Measurements from ENCODE around the gene ETV6. TPM values are rescaled to one million over a fixed set of nuclear protein-coding genes. Genes with fewer than 3 reads are reported as not detected.
"Not testable (repeated sequence)": the region's sequence is repeated elsewhere in the genome, so short reads cannot be mapped to it uniquely, and the experiment has no call there.

The ETV6 gene
- total RNA-seq (2014; rRNA removed; shearing (Covaris generic)): 7.6 and 12.4 TPM in 2 replicates
- polyA plus RNA-seq (2015; cell fraction: cytosol; rRNA removed): 13.4 and 17.9 TPM in 2 replicates
- polyA plus RNA-seq (2015; cell fraction: nucleus; rRNA removed): 20.1 and 22.0 TPM in 2 replicates

DNA sequence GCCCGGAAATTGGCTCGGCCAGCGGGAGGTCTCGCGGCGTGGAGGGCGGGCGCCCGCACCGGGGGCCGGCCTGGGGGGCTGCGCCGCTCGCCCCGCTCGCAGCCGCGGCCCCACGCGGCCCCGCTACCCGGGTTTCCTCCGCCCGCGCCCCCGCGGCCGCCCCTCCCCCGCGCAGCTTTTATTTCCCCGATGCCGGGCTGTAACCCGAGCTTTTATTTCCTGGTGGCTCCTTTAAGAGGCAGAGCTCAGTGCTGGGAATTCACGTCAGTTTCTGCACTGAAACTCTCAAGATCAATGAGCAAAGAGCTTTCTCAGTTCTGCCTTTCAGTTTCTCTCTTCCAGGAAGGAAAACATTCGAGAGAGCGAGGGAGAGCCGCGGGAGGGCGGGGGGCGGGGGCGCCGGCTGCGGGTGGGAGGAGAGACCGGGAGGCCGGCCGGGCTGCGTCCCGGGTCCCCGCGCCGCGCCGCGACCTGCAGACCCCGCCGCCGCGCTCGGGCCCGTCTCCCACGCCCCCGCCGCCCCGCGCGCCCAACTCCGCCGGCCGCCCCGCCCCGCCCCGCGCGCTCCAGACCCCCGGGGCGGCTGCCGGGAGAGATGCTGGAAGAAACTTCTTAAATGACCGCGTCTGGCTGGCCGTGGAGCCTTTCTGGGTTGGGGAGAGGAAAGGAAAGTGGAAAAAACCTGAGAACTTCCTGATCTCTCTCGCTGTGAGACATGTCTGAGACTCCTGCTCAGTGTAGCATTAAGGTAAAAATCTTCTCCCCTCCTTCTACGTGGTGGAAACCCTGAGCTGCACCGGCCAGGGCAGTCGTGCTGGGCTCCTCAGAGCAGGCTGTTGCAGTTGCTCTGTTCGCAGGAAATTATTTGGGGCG lies at the start of gene ETV6:
Gene ETV6, plus strand, starts transcription at position 262 of the 873 bp plus-strand sequence. Its CDS starts 454 bp downstream, at position 716.
- DNase-seq (ENCODE audit: low read depth): peak; percentile 82

DNA sequence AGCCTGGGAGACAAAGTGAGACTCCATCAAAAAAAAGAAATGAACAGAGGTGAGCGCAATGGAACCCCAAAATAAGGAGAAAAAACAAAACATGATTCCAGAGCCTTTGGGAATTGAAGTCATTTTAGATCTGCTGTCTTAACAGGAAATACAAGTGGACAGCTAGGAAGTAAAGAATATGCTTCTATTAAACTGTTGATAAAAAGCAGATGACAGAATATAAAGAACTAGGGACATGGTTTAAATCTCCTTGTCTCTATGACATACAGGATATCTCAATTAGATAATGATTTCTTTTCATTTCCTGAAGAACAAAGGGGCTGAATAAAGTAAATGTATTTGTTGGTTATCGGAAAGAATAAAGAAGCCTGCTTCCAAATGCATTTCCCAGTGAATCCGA lies 49.3 kb upstream of the ETV6 start:
- no peak for DNase-seq (ENCODE audit: low read depth)

DNA sequence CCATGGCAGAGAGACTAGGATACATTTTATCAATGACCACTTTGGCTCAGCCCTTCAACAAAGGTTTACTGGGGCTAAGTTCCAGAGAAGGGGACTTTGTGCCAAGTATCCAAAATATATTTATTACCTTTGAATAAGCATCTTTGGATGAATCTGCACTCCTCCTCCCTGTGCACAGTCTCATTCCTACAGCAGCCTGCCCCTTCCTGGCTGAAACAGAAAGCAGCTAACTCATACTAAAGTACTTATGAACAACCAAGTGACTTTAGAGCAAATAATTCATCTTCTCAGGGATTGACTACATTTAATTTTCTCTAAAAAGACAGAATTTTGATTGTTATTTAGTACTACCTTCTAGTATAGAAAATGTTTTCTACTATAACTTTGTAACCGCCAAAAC lies 47.8 kb upstream of the ETV6 start:
- DNase-seq (ENCODE audit: low read depth): no peak

DNA sequence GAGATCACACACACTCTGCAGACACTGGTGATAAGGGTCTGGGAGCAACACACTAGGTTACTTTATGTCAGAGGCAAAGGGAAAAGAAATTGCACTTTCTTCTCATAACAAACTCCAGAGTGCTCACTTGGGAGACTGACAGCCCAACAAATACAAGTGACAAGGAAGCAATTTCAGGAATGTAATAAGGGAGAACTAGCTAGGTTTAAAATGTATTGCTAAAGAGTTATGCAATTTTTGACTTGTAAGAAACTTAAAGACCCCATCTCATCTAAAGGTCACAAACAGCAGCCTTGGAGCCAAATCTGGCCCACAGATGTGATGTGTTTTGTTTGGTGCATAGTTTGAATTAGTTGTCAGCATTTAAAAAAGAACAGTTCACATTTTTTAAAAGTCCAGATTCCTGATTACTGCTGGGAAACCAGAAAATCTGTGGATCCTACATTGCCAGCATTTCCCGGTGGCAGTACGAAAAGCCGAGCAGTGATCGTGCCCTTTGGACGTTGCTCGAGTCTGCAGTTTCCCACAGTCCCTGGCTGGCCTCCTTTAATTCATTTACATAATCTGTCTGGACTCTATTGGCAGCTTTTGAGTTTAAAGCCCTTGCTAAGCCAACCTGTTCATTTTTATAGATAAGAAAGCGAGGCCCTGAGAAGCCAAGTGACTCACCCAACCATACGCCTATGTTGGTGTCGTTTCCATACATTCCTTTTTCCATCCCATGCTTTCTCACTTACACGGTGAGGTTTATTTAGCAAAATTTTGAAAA lies 42.0 kb upstream of the ETV6 start:
- no peak for DNase-seq (ENCODE audit: low read depth)

DNA sequence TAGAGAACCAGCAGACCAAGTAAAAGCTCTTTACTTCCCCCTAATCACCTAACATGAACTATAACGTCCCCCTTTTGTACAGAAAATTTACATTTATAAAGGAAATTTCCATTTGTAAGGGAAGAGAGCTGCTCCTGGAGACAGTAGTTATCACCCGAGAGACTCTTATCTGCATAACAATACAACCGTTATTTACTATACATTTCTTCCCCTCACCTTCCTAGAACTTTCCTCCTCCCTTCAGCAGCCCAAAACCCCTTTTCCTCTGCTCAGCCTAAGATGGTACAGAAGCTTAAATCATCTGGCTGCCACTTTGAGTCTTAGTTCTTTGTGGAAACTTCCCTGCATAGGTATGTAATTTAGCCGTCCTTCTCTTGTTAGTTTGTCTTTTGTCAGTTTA lies 40.4 kb upstream of the ETV6 start:
- no peak for DNase-seq (ENCODE audit: low read depth)

DNA sequence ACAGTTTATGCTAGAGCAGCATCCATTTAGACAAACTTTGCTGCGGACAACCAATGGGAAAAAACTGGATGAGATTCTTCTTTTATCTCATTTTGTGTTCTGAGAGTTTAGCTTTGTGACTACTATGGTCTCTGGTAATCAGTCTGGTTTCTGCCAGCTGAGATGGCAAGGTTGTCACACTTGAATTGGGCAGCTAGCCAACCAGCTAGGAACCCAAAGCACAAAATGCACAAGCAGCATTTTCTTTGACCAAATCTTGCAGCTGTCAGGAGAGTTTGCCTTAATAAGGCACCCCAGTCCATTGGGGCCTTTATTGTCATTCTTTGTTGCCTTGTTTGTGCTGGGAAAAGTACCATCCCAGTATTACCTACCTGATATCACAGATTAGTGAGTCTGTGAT lies 34.0 kb upstream of the ETV6 start:
- no peak for DNase-seq (ENCODE audit: low read depth)

DNA sequence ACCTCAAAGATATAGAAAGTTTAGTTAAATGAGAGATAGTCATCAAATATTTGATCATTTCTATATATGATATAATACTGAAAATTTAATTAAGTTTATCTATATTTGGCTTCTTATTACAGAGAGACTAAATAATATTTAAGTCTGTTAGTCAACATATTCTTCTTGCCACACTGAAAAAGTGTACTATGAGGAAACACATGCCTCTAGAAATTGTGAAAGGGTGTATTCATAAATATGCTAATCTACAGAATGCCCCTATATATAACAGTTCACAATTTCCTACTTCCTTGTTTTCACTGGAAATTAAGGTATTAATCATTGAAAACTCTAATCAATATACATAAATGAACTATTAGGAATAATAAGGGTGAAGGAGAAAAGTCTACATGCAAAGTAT lies 31.4 kb upstream of the ETV6 start:
- no peak for DNase-seq (ENCODE audit: low read depth)

DNA sequence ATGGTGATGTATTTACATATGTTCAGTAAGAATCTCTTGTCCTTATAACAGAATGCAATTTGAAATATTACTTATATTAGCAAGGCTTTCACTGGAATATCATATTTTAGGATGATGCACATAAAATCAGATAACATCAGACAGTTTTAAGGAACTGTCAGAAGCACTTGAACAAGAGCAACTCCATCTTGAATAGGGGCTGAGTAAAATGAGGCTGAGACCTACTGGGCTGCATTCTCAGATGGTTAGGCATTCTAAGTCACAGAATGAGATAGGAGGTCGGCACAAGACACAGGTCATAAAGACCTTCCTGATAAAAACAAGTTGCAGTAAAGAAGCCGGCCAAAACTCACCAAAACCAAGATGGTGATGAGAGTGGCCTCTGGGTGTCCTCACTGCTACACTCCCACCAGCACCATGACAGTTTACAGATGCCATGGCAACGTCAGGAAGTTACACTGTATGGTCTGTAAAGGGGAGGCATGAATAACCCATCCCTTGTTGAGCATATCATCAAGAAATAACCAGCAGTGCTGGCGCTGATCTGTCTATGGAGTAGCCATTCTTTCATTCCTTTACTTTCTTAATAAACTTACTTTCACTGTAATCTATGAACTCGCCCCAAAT lies 27.6 kb upstream of the ETV6 start:
- DNase-seq (ENCODE audit: low read depth): peak; percentile 62

DNA sequence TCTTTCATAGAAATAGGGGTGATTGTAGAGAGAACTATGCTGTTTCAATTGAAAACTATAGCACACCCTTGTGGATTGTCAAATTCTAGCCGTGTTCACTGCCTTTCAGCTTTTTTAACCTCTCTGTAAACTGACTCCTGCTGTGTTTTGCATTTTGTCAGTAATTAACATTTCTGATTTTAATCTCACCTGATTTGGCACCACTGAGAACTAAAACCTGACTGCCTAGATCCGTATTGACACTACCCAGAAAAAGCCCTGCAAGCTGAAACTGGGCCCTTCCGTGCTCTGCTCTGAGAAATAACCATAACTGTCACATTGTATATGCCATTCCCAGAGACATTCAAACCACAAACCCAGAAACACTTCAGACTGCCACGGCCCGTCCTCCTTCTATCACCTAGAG lies 26.6 kb upstream of the ETV6 start:
- DNase-seq (ENCODE audit: low read depth): no peak

DNA sequence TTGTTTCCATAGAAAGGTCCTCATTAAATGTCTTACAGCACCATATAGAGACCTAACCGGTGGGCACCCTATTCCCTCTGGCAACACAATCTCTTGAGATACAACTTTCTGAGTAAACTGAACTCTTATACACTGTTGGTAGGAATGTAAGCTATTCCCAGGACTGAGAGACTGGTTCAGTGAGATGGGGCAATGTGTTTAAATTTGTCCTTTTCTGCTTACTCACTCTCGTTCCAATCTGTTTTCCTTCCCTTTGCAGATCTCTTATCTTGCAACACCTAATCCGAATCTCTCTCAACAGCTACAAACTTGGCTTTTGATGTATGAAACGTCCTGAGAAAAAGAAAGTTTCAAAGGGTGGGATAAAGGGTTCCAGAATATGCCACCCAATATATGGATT lies 26.1 kb upstream of the ETV6 start:
- no peak for DNase-seq (ENCODE audit: low read depth)

DNA sequence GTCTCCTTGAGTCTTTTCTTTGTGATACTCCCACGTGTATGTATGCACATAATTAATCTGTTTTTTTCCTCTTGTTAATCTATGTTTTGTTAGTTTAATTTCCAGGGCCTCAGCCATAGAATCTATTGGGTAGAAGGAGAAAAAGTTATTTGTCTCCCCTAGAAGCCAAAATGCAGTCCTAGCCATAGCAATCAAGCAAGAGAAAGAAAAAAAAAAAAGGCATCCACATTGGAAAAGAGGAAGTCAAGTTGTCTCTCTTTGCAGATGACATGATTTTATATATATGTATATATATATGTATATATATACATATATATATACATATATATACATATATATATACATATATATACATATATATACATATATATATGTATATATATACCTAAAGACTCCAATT lies 25.4 kb upstream of the ETV6 start:
- no peak for DNase-seq (ENCODE audit: low read depth)

DNA sequence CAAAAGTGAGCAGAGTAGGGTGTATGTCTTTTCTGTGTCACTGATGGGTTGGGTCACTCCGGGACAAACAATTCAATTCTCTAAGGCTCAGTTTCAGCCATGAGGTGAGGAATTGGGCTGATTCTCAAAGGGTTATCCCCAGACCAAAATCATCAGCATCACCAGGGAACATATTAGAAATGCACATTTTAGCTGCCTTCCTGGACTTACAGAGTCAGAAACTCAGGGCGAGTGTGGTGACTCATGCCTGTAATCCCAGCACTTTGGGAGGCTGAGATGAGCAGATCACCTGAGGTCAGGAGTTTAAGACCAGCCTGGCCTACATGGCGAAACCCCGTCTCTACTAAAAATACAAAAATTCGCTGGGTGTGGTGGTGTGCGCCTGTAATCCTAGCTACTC lies 21.8 kb upstream of the ETV6 start:
- peak; percentile 6 for DNase-seq (ENCODE audit: low read depth)

DNA sequence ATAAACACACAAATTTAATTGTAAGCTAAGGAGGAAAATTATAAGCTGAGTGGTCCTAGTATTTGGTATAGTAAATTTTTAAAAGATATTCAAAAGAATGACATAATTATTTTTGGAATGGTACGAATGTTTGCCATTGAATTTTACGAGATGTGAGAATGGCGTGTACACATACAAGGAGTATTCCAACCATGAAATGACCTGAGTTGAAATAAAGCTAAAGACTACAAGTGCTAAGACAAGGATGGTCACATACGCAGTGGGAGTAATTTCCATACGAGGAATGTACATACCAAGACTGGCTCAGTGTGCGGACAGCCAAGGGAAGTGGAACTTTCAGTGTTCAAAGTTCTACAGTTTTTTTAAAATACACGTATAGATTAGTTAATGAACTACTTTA lies 21.1 kb upstream of the ETV6 start:
- DNase-seq (ENCODE audit: low read depth): no peak

DNA sequence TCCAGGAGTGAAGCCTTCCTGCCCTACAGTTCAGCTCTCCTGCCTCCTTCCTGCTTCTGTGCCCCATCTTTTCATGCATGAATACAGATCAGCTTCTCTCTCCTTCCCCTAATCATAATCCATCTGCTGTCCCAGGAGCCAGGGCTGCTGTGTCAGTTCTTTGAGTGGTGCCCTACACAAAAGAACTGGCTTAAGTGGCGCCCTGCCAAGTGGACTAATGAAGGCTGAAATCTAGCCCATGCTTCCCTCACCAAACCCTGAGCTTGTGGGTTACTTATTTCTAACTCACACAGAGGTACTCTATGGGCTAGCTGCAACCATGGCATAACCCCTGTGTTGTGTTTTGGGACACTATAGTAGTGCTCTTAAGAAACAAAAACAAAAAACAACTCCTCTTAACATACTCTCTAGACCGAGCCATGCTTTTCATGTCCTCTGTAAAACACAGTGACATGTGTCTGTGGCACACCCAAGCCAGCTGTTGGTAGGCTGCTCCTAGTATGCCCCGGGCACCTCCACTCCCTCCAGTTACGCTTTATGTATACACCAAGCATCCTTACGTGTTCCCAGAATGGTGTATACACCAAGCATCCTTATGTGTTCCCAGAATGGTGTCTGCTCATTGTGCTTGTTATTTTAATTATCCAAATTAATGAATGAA lies 19.3 kb upstream of the ETV6 start:
- no peak for DNase-seq (ENCODE audit: low read depth)

DNA sequence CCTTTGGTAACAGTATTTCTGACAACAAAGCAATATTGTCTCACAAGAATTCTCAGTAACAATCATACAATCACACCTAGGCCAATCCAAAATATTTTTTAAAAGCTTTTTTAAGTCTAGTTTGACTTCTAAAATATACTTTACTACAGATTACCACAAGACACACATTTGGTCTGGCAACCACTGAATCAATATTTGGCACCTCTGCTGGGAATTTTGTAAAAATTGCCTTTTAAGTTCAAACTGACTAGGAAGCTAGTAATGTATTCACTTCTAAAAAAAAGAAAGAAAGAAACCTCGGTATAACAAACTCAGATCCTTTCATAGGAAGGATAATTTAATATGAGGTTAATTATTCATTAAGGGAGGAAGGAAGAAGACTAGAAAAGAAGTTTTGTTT lies 18.2 kb upstream of the ETV6 start:
- DNase-seq (ENCODE audit: low read depth): no peak

DNA sequence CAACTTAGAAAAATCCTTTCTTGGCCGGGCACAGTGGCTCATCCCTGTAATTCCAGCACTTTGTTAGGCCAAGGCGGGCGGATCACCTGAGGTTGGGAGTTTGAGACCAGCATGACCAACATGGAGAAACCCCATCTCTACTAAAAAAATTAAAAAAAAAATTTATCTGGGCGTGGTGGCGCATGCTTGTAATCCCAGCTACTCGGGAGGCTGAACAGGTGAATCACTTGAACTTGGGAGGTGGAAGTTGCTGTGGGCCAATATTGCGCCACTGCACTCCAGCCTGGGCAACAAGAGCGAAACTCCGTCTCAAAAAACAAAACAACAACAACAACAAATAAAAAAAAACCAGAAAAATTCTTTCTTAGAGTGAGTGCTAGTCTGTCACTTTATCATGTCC lies 17.6 kb upstream of the ETV6 start:
- not testable (repeated sequence) for DNase-seq (ENCODE audit: low read depth)

DNA sequence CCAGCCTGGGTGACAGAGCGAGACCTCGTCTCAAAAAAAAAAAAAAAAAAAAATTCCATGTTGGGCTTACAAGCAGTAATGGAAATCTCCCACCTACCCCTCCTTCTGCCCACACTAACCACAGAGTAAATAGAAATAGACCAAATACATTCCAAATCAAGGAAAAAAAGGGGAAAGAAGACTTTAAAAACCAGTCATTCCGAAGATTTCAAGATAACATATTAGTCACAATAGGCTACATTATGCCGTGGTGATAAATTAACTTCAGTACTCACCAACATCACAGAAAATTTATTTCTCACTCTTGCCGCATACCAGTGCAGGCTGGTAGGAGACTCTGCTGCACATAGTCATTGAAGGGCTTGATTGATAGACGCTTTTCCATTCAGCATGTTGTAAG lies 15.5 kb upstream of the ETV6 start:
- DNase-seq (ENCODE audit: low read depth): peak; percentile 87

DNA sequence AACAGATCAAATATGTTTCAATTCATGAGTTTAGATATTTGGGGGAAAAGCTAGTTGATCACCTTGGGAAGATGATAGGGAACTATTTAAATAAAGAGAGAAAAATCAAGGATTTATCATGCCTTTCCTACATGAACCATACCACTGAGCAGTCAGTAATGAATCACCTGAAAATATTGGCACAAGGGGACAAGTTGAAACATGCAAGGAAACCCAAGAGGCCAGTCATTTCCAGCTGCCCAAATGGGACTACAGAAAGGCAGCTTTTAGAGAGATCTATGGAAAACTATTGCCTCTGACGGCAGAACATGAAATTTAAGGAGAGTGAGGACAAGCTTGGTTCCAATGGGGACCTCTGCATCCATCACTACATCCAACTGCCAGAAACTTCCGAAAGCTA lies 14.1 kb upstream of the ETV6 start:
- DNase-seq (ENCODE audit: low read depth): peak; percentile 45

DNA sequence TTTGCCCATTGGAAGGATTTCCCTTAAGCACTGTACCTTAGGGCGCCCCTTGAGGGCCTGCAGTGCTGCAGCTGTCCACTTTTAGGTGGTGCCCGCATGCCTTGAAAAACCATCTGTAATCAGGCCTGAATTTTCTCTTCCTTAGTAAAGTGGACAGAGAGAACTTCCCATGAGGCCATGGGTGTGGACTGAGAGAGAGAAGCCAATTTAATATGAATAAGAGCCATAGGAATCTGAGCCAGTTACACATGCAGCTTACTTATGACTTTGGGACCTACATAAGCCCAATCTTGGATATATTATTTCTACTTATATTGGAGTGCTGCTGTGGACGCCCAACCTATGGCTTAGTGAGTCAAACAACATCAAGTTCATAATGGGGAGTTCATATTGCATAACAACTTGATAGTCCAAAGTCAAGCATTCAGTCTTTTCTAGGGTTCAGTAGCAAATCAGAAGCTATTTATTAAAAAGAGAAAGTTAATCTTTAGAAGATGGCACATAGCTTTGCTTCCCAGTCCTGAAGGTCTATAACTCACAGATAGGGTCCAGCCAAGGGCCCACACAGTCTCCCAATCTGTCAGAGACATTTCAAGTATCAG lies 11.1 kb upstream of the ETV6 start:
- DNase-seq (ENCODE audit: low read depth): no peak

DNA sequence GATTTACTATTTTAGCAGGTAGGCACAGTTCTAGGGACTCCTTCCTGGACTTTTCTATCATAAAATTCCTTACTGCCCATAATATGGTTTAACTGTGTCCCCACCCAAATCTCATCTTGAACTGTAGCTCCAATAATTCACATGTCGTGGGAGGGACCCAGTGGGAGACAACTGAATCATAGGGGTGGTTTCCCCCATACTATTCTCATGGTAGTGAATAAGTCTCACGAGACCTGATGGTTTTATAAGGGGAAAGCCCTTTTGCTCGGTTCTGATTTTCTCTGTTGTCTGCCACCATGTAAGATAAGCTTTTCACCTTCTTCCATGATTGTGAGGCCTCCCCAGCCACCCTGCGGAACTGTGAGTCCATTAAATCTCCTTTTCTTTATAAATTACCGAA lies 10.0 kb upstream of the ETV6 start:
- no peak for DNase-seq (ENCODE audit: low read depth)

DNA sequence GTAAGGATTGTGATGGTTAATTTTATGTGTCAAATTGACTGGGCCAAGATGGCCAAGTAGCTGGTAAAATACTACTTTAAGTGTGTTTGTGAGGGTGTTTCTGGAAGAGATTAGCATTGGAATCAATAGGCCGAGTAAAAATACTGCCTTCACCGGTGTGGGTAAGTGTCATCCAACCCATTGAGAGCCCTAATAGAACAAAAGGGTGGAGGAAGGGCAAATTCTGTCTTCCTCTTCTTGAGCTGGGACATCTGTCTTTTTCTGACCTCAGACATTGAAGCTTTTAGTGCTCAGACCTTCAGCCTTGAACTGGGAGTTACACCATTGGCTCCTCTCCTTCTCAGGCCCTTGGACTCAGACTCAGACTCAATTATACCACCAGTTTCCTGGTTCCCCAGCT lies 8.0 kb upstream of the ETV6 start:
- DNase-seq (ENCODE audit: low read depth): no peak
